SH-SY5Y (cell line): ENCODE results near the gene CHMP6.

ENCODE experiments used
- GATA2 ChIP-seq: IDR thresholded peaks from 2 replicates; pipeline ENCODE4 v1.6.1; 2011; ENCODE audit warnings: mild to moderate bottlenecking, low read depth, low read length
- GATA3 ChIP-seq: IDR thresholded peaks from 2 replicates; pipeline ENCODE4 v1.6.1; 2011; ENCODE audit warnings: low read depth, mild to moderate bottlenecking, low read length, moderate library complexity

CHMP6 gene

GRCh38 chr17:81048827-81049371, 57.3 kb downstream of the CHMP6 start:
- TF ChIP-seq GATA2 (no peak), GATA3 (no peak)

GRCh38 chr17:81049372-81049911, 57.8 kb downstream of the CHMP6 start:
- TF ChIP-seq GATA3 (no peak), GATA2 (no peak)
